Neural progenitor cell (in vitro differentiated cells): Measurements from ENCODE around the gene GNG12. TPM values are rescaled to one million over a fixed set of nuclear protein-coding genes. Genes with fewer than 3 reads are reported as not detected.

Source experiments
- DNase-seq: peaks from one replicate; pipeline ENCODE4 v3.0.0-alpha.2; 2016; ENCODE audit warnings: low spot score
- H2AFZ ChIP-seq: fragments of 200-600 bp; sonication (generic); replicated peaks from 2 replicates; pipeline ENCODE4 v1.6.1; 2016; ENCODE audit warnings: antibody characterized with exemption
- H3F3A ChIP-seq: fragments of 200-600 bp; sonication (generic); 2 replicates; pipeline ENCODE4 v1.6.1; 2016; ENCODE audit warnings: antibody characterized with exemption, low read depth
- H3K27ac ChIP-seq: fragments of 200-600 bp; sonication (generic); 2 replicates; pipeline ENCODE4 v1.5.1; 2016; ENCODE audit warnings: mild to moderate bottlenecking
- H3K27me3 ChIP-seq: fragments of 200-600 bp; sonication (generic); 2 replicates; pipeline ENCODE4 v1.6.1; 2016; ENCODE audit warnings: mild to moderate bottlenecking, moderate library complexity
- H3K36me3 ChIP-seq: fragments of 200-600 bp; sonication (generic); 2 replicates; pipeline ENCODE4 v1.5.1; 2016
- H3K4me1 ChIP-seq: fragments of 200-600 bp; sonication (generic); 2 replicates; pipeline ENCODE4 v1.6.1; 2016; ENCODE audit warnings: mixed run types
- H3K4me2 ChIP-seq: fragments of 200-600 bp; sonication (generic); 2 replicates; pipeline ENCODE4 v1.6.1; 2016
- H3K4me3 ChIP-seq: fragments of 200-600 bp; sonication (generic); 2 replicates; pipeline ENCODE4 v1.5.1; 2016
- H3K79me2 ChIP-seq: fragments of 200-600 bp; sonication (generic); 2 replicates; pipeline ENCODE4 v1.6.1; 2016; ENCODE audit warnings: low read depth
- H3K9ac ChIP-seq: fragments of 200-600 bp; sonication (generic); 2 replicates; pipeline ENCODE4 v1.6.1; 2016
- H3K9me3 ChIP-seq: fragments of 200-600 bp; sonication (generic); 2 replicates; pipeline ENCODE4 v1.5.1; 2016; ENCODE audit warnings: low read depth
- H4K20me1 ChIP-seq: fragments of 200-600 bp; sonication (generic); 2 replicates; pipeline ENCODE4 v1.6.1; 2016; ENCODE audit warnings: low read depth
- H3K27ac Mint-ChIP-seq: 3 replicates; pipeline ENCODE4 v1.8.0; 2021; ENCODE audit warnings: mixed read lengths
- H3K27me3 Mint-ChIP-seq: 2 replicates; pipeline ENCODE4 v1.8.0; 2022; ENCODE audit warnings: low read depth, mild to moderate bottlenecking, inconsistent platforms, moderate library complexity, mixed read lengths; ENCODE audit not compliant: insufficient read depth
- H3K36me3 Mint-ChIP-seq: 3 replicates; pipeline ENCODE4 v1.8.0; 2021; ENCODE audit warnings: mixed read lengths
- H3K4me1 Mint-ChIP-seq: 3 replicates; pipeline ENCODE4 v1.8.0; 2021; ENCODE audit warnings: mixed read lengths
- H3K4me3 Mint-ChIP-seq: 3 replicates; pipeline ENCODE4 v1.8.0; 2021; ENCODE audit warnings: mild to moderate bottlenecking, moderate library complexity, mixed read lengths
- H3K9me3 Mint-ChIP-seq: 3 replicates; pipeline ENCODE4 v1.8.0; 2020; ENCODE audit warnings: mixed read lengths
- EZH2 ChIP-seq: fragments of 200-600 bp; sonication (generic); IDR thresholded peaks from 2 replicates; pipeline ENCODE4 v1.6.1; 2017; ENCODE audit warnings: antibody characterized with exemption, mild to moderate bottlenecking, moderate library complexity
- EZH2phosphoT487 ChIP-seq: fragments of 200-600 bp; sonication (generic); IDR thresholded peaks from 2 replicates; pipeline ENCODE4 v1.6.1; 2017; ENCODE audit warnings: antibody characterized with exemption
- total RNA-seq: library from RNA; depleted of rRNA; stranded (reverse); fragments of >200 nt; gene quantifications from 2 replicates; pipeline ENCODE4 v1.2.3, GENCODE V29; 2015; ENCODE audit warnings: low replicate concordance
- TF ChIP-seq, protein P1 (sequence below): fragments of 200-600 bp; sonication (generic); IDR thresholded peaks from 2 replicates; pipeline ENCODE4 v1.5.1; 2017; ENCODE audit warnings: antibody characterized with exemption, mild to moderate bottlenecking

GNG12 gene
- total RNA-seq, 1 donor from 2014 or later = 44.5 TPM

- Histone ChIP-seq H3K4me3 (no peak overlapping the region), H3K36me3 (no peaks in the 10 kb centered on the region), H3K27me3 (no peaks in the 10 kb centered on the region), H3K27ac (no peak overlapping the region), H2AFZ (no peak overlapping the region), H3F3A (no peaks in the 10 kb centered on the region), H3K9me3 (no peaks in the 10 kb centered on the region), H3K9ac (no peak overlapping the region), H3K4me2 (no peak overlapping the region), H4K20me1 (no peaks in the 10 kb centered on the region), H3K79me2 (no peaks in the 10 kb centered on the region), H3K4me1 (peaks cover 9% of the 10 kb centered on the region)
- TF ChIP-seq EZH2phosphoT487 = no peak
- no peak for TF ChIP-seq EZH2
- TF ChIP-seq, protein P1, sequence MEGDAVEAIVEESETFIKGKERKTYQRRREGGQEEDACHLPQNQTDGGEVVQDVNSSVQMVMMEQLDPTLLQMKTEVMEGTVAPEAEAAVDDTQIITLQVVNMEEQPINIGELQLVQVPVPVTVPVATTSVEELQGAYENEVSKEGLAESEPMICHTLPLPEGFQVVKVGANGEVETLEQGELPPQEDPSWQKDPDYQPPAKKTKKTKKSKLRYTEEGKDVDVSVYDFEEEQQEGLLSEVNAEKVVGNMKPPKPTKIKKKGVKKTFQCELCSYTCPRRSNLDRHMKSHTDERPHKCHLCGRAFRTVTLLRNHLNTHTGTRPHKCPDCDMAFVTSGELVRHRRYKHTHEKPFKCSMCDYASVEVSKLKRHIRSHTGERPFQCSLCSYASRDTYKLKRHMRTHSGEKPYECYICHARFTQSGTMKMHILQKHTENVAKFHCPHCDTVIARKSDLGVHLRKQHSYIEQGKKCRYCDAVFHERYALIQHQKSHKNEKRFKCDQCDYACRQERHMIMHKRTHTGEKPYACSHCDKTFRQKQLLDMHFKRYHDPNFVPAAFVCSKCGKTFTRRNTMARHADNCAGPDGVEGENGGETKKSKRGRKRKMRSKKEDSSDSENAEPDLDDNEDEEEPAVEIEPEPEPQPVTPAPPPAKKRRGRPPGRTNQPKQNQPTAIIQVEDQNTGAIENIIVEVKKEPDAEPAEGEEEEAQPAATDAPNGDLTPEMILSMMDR = no peak
- Mint-ChIP-seq H3K4me3 (no peak overlapping the region), H3K27me3 (no peaks in the 10 kb centered on the region), H3K36me3 (peaks cover 16% of the 10 kb centered on the region), H3K9me3 (peaks cover 1% of the 10 kb centered on the region), H3K4me1 (peaks cover 8% of the 10 kb centered on the region), H3K27ac (no peak overlapping the region)
- DNase-seq = no peak
Observed at GRCh38 chr1:67818162-67818561, 15.1 kb downstream of the GNG12 start.

- H3K36me3 Mint-ChIP-seq = peaks cover 12% of the 10 kb centered on the region
- H4K20me1 ChIP-seq = no peaks in the 10 kb centered on the region
Observed at GRCh38 chr1:67817319-67817718, 15.9 kb downstream of the GNG12 start.

DNA sequence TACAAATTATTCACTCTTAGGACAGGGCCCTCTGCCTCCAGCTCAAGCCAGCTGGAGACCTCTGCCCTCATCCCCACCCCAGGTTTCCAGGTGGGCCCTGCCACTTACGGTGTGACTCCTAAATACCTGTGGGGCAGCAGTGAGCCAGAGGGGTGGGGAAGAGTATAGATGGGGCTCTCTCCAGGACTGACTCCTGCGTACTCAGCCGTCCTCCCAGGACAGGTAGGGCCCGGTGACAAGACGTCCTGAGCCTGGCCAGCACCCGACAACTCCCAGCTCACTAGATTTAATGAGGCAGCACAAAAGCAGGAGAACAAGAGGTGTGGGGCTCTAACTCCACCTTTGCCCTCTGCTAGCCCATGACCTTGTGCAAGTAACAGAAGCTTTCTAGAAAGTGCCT lies 16.8 kb downstream of the GNG12 start:
- Histone ChIP-seq H3K79me2 (no peaks in the 10 kb centered on the region), H3K27ac (no peak overlapping the region), H3F3A (no peaks in the 10 kb centered on the region), H3K27me3 (no peaks in the 10 kb centered on the region), H3K36me3 (no peaks in the 10 kb centered on the region), H3K9me3 (no peaks in the 10 kb centered on the region), H3K9ac (no peak overlapping the region), H3K4me3 (no peak overlapping the region), H2AFZ (no peak overlapping the region), H3K4me1 (peaks cover 9% of the 10 kb centered on the region), H4K20me1 (no peaks in the 10 kb centered on the region), H3K4me2 (no peak overlapping the region)
- Mint-ChIP-seq H3K36me3 (peaks cover 12% of the 10 kb centered on the region), H3K9me3 (peaks cover 1% of the 10 kb centered on the region), H3K4me1 (peaks cover 8% of the 10 kb centered on the region), H3K27me3 (no peaks in the 10 kb centered on the region), H3K4me3 (no peak overlapping the region), H3K27ac (no peak overlapping the region)
- DNase-seq = no peak
- TF ChIP-seq EZH2 = no peak

More at GRCh38 chr1:67817319-67817718, 15.9 kb downstream of the GNG12 start:
- Histone ChIP-seq H3K4me3 (no peak overlapping the region), H3K4me1 (peaks cover 9% of the 10 kb centered on the region), H3K27me3 (no peaks in the 10 kb centered on the region), H3K36me3 (no peaks in the 10 kb centered on the region), H3K4me2 (no peak overlapping the region), H3K9me3 (no peaks in the 10 kb centered on the region), H3K79me2 (no peaks in the 10 kb centered on the region), H3K27ac (no peak overlapping the region), H2AFZ (no peak overlapping the region), H3F3A (no peaks in the 10 kb centered on the region), H3K9ac (no peak overlapping the region)
- TF ChIP-seq, protein P1 = no peak
- TF ChIP-seq EZH2phosphoT487 = no peak
- TF ChIP-seq EZH2 = no peak
- Mint-ChIP-seq H3K4me3 (no peak overlapping the region), H3K9me3 (peaks cover 1% of the 10 kb centered on the region), H3K27me3 (no peaks in the 10 kb centered on the region), H3K4me1 (peaks cover 8% of the 10 kb centered on the region), H3K27ac (no peak overlapping the region)
- DNase-seq = no peak

DNA sequence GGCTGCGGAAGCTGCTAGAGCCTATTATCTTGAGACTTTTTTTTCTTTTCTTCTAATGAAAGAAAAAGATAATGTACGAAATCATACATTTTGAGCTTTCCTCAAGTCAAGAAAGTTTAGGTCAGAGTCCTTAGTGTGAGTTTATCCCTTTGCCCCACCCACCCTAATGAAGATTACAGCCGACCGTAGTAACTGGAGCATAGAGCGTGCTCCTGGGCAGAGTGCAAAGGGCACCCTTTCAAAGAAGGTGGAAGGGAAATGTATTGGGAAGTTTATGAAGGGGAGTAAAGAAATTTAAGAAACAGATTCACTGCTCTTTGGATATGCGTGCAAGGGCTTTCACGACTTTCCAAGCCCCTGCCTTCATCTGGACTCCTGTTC lies 17.2 kb downstream of the GNG12 start:
- H3K9me3 Mint-ChIP-seq = peaks cover 1% of the 10 kb centered on the region
- no peaks in the 10 kb centered on the region for H3K36me3 ChIP-seq
- H3K27me3 Mint-ChIP-seq = no peaks in the 10 kb centered on the region
- no peak overlapping the region for H3K27ac ChIP-seq
- H3K4me3 ChIP-seq = no peak overlapping the region
- no peak for DNase-seq
- H2AFZ ChIP-seq = no peak overlapping the region
- H3K36me3 Mint-ChIP-seq = peaks cover 16% of the 10 kb centered on the region
- H4K20me1 ChIP-seq = no peaks in the 10 kb centered on the region
- H3K27ac Mint-ChIP-seq = no peak overlapping the region
- no peaks in the 10 kb centered on the region for H3K9me3 ChIP-seq
- H3K4me3 Mint-ChIP-seq = no peak overlapping the region
- H3K79me2 ChIP-seq = no peaks in the 10 kb centered on the region
- H3K4me2 ChIP-seq = no peak overlapping the region
- no peaks in the 10 kb centered on the region for H3F3A ChIP-seq
- TF ChIP-seq, protein P1 = no peak
- TF ChIP-seq EZH2phosphoT487 (no peak), EZH2 (no peak)
- H3K4me1 ChIP-seq = peaks cover 9% of the 10 kb centered on the region
- no peak overlapping the region for H3K9ac ChIP-seq
- no peaks in the 10 kb centered on the region for H3K27me3 ChIP-seq
- peaks cover 6% of the 10 kb centered on the region for H3K4me1 Mint-ChIP-seq
